SH-SY5Y (cell line): Measurements from ENCODE around the gene BRAT1.

Experiments
- GATA2 ChIP-seq: IDR thresholded peaks from 2 replicates; pipeline ENCODE4 v1.6.1; 2011; ENCODE audit warnings: mild to moderate bottlenecking, low read depth, low read length
- GATA3 ChIP-seq: IDR thresholded peaks from 2 replicates; pipeline ENCODE4 v1.6.1; 2011; ENCODE audit warnings: low read depth, mild to moderate bottlenecking, low read length, moderate library complexity

- no peak for TF ChIP-seq GATA2
- TF ChIP-seq GATA3: no peak
Observed at GRCh38 chr7:2518737-2519118, 36.6 kb downstream of the BRAT1 start.
